CD8-positive, alpha-beta memory T cell (primary cell): ENCODE measurements around the gene CACNA1S. TPM values are rescaled to one million over a fixed set of nuclear protein-coding genes. Genes with fewer than 3 reads are reported as not detected.

Experiments
- CTCF ChIA-PET: fragments of 350-600 bp; sonication (Branson Sonifier 250); formaldehyde crosslinking; loops from one replicate; lab custom pipeline; 2021; ENCODE audit warnings: antibody characterized with exemption; lab: Charles Lee
- POLR2A ChIA-PET: fragments of 350-600 bp; sonication (Branson Sonifier 250); formaldehyde crosslinking; loops from one replicate; lab custom pipeline; 2021; ENCODE audit warnings: antibody characterized with exemption; lab: Charles Lee
- DNase-seq, 5 donors: peaks; one replicate each; pipeline versions ENCODE4 v3.0.0 to v3.0.0-alpha.2; 2020 to 2022; ENCODE audit warnings: mixed read lengths in 1 of 5
- H3K27ac ChIP-seq: one replicate; pipeline ENCODE4 v1.7.0; 2013; ENCODE audit warnings: low read depth, mild to moderate bottlenecking, low read length, moderate library complexity
- H3K27me3 ChIP-seq: 2 replicates; pipeline ENCODE4 v1.7.0; 2013; ENCODE audit warnings: low read length, mild to moderate bottlenecking; ENCODE audit not compliant: insufficient read depth, poor library complexity, severe bottlenecking
- H3K36me3 ChIP-seq: 2 replicates; pipeline ENCODE4 v1.7.0; 2013; ENCODE audit warnings: mild to moderate bottlenecking, low read length, moderate library complexity; ENCODE audit not compliant: insufficient read depth
- H3K4me1 ChIP-seq: 2 replicates; pipeline ENCODE4 v1.7.0; 2013; ENCODE audit warnings: mild to moderate bottlenecking, low read length, moderate library complexity; ENCODE audit not compliant: insufficient read depth
- H3K4me3 ChIP-seq: 2 replicates; pipeline ENCODE4 v1.7.0; 2013; ENCODE audit warnings: mild to moderate bottlenecking, low read length
- H3K9me3 ChIP-seq: 2 replicates; pipeline ENCODE4 v1.7.0; 2013; ENCODE audit warnings: mild to moderate bottlenecking, low read length
- H3K27ac Mint-ChIP-seq, 8 donors: one replicate each; pipeline ENCODE4 v1.8.0; 2020 to 2021; ENCODE audit warnings: mixed read lengths in 8 of 8, mild to moderate bottlenecking in 6 of 8, inconsistent platforms in 3 of 8, moderate library complexity in 3 of 8
- H3K27me3 Mint-ChIP-seq, 2 donors: one replicate each; pipeline ENCODE4 v1.8.0; 2020 to 2021; ENCODE audit warnings: mixed read lengths in 2 of 2, mild to moderate bottlenecking in 1 of 2, moderate library complexity in 1 of 2
- H3K36me3 Mint-ChIP-seq, 3 donors: one replicate each; pipeline ENCODE4 v1.8.0; 2020 to 2021; ENCODE audit warnings: mixed read lengths in 3 of 3, inconsistent platforms in 1 of 3, mild to moderate bottlenecking in 1 of 3
- H3K4me1 Mint-ChIP-seq, 3 donors: one replicate each; pipeline ENCODE4 v1.8.0; 2020 to 2021; ENCODE audit warnings: mixed read lengths in 3 of 3, inconsistent platforms in 1 of 3, mild to moderate bottlenecking in 1 of 3
- H3K4me3 Mint-ChIP-seq, 7 donors: one replicate each; pipeline ENCODE4 v1.8.0; 2020 to 2021; ENCODE audit warnings: mixed read lengths in 7 of 7, mild to moderate bottlenecking in 6 of 7, moderate library complexity in 4 of 7, inconsistent platforms in 2 of 7
- H3K9me3 Mint-ChIP-seq, 5 donors: one replicate each; pipeline ENCODE4 v1.8.0; 2020 to 2022; ENCODE audit warnings: mixed read lengths in 5 of 5, mild to moderate bottlenecking in 3 of 5, moderate library complexity in 2 of 5, inconsistent platforms in 1 of 5
- polyA plus RNA-seq: library from polyadenylated mRNA; unstranded; fragments of 300-500 nt; fragmentation: Illumina TruSeq; gene quantifications from one replicate; pipeline ENCODE4 v1.2.3, GENCODE V29; 2021
- total RNA-seq, 2 experiments: library from RNA; stranded (reverse); gene quantifications; one replicate each; pipeline ENCODE4 v1.2.3, GENCODE V29; 2021

Gene CACNA1S
- total and polyA plus RNA-seq, 3 experiments from 2014 or later: not detected

GRCh38 chr1:201127755-201128455 is 15.7 kb upstream of the CACNA1S start:
- no peak overlapping the region for H3K4me3 ChIP-seq
- peak in 1 of 5 donors; percentile 30 for DNase-seq
- no peaks in the 10 kb centered on the region for H3K4me1 ChIP-seq
- Mint-ChIP-seq H3K36me3 (no peaks in the 10 kb centered on the region), H3K27ac (no peak overlapping the region), H3K9me3 (no peaks in the 10 kb centered on the region), H3K4me1 (no peaks in the 10 kb centered on the region), H3K27me3 (peaks cover 6 to 42% of the 10 kb centered on the region in 2 donors), H3K4me3 (no peak overlapping the region)
- peaks cover 15% of the 10 kb centered on the region for H3K27me3 ChIP-seq
- ChIA-PET CTCF (no interaction called here), POLR2A (no interaction called here)
- no peaks in the 10 kb centered on the region for H3K9me3 ChIP-seq
- H3K36me3 ChIP-seq: no peaks in the 10 kb centered on the region
- no peak overlapping the region for H3K27ac ChIP-seq

DNA sequence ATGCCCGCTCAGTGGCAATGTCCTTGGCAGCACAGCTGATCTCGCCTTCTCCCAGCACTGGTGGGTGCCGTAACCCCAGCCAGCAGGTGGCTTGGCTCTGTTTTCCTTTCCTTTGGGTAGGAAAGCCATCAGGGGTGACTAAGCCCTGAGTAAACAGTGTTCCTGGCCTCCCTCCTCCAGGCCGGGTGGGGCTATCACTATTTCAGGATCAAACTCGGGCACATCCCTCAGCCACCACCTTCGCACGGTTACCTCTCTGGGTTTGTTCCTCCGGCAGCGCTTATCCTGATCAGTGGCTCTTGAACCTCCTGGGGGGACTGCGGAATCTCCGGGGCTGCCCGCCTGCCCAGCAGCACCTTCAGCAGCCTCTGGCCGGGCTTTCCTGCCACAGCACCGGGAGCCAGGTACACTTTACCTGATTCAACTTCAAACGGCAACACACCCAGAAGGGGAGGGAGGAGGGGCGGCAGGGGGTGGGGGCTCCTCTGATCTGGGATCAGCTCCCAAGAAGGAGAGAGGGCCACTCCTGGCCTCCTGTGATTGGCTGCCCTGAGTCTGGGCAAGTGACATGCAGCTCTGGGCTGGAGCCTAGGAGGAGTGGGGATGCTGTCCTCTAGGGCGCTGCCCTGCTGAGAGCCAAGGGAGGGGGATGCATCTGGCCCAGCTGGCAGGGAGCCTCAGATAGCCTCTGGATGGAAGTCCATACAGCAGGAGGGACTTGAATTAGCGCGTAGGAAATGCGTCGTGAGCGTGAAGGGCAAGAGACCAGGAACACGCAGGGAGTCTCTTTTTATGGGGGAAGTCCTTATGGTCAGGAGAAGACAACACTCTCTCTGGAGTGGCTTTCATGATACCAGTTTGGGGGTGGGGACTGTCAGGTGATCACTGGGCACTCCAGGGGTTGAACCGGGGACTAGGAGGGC is 14.9 kb upstream of the CACNA1S start, which contains the start of gene ASCL5:
ASCL5 (minus strand) TSS at position 353 of the 923 bp plus-strand sequence. CDS start 11,812 bp downstream, outside the sequence.
- Histone ChIP-seq H3K4me1 (no peaks in the 10 kb centered on the region), H3K27ac (no peak within 1 kb of the TSS), H3K4me3 (no peak within 1 kb of the TSS), H3K36me3 (no peaks in the 10 kb centered on the region), H3K27me3 (peaks cover 19% of the 10 kb centered on the region), H3K9me3 (no peaks in the 10 kb centered on the region)
- no peaks in the 10 kb centered on the region for H3K9me3 Mint-ChIP-seq
- H3K4me1 Mint-ChIP-seq: no peaks in the 10 kb centered on the region
- H3K27ac Mint-ChIP-seq: no peak within 1 kb of the TSS
- ChIA-PET CTCF (no interaction called here), POLR2A (no interaction called here)
- peaks cover 8 to 44% of the 10 kb centered on the region in 2 donors for H3K27me3 Mint-ChIP-seq
- peak in 1 of 5 donors; percentile 9 for DNase-seq
- H3K36me3 Mint-ChIP-seq: no peaks in the 10 kb centered on the region
- no peak within 1 kb of the TSS for H3K4me3 Mint-ChIP-seq

DNA sequence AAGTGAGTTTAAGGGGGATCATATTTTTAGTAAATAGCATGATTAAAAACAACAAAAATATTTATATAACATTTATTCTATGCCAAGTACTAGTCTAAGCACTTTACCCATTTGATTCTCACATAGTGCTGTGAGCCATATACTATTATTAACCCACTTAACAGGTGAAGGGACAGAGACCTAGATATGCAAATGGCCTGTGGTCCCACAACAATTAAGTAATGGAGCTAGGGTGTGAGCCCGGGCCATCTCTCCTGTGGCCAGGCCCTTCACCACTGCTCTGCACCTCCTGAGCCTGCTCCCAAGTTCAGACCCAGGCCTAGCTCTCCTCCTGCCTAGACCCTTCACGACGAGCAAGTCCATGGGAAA is 14.2 kb upstream of the CACNA1S start:
- ChIA-PET POLR2A (no interaction called here), CTCF (interaction anchor here (4.4 kb wide), 1 partner anchor 12 kb away, joined by 22 read pairs; no protein-coding TSS in a partner anchor)
- H3K9me3 Mint-ChIP-seq: no peaks in the 10 kb centered on the region

GRCh38 chr1:201125800-201126199 is 13.6 kb upstream of the CACNA1S start:
- no peak overlapping the region for H3K4me3 Mint-ChIP-seq
- no peak overlapping the region for H3K27ac Mint-ChIP-seq
- H3K9me3 Mint-ChIP-seq: no peaks in the 10 kb centered on the region
- H3K27me3 ChIP-seq: peaks cover 19% of the 10 kb centered on the region
- no peaks in the 10 kb centered on the region for H3K4me1 Mint-ChIP-seq
- no peaks in the 10 kb centered on the region for H3K9me3 ChIP-seq
- ChIA-PET POLR2A (no interaction called here), CTCF (interaction anchor here (4.4 kb wide), 1 partner anchor 11 kb away, joined by 22 read pairs; no protein-coding TSS in a partner anchor)
- H3K36me3 ChIP-seq: no peaks in the 10 kb centered on the region
- H3K27ac ChIP-seq: no peak overlapping the region
- no peak overlapping the region for H3K4me3 ChIP-seq
- no peaks in the 10 kb centered on the region for H3K4me1 ChIP-seq
- DNase-seq: no peak
- H3K36me3 Mint-ChIP-seq: no peaks in the 10 kb centered on the region
- peaks cover 8 to 47% of the 10 kb centered on the region in 2 donors for H3K27me3 Mint-ChIP-seq

More for the DNA sequence above, 14.2 kb upstream of the CACNA1S start:
- DNase-seq: peak in 1 of 5 donors; percentile 21
- H3K4me1 ChIP-seq: no peaks in the 10 kb centered on the region
- H3K27me3 ChIP-seq: peaks cover 19% of the 10 kb centered on the region
- no peak overlapping the region for H3K4me3 Mint-ChIP-seq
- H3K4me3 ChIP-seq: no peak overlapping the region
- no peak overlapping the region for H3K27ac ChIP-seq
- peaks cover 8 to 47% of the 10 kb centered on the region in 2 donors for H3K27me3 Mint-ChIP-seq
- H3K4me1 Mint-ChIP-seq: no peaks in the 10 kb centered on the region
- no peaks in the 10 kb centered on the region for H3K36me3 ChIP-seq
- no peaks in the 10 kb centered on the region for H3K9me3 ChIP-seq
- no peak overlapping the region for H3K27ac Mint-ChIP-seq
- no peaks in the 10 kb centered on the region for H3K36me3 Mint-ChIP-seq

GRCh38 chr1:201125019-201125418 is 12.8 kb upstream of the CACNA1S start:
- Histone ChIP-seq H3K27ac (no peak overlapping the region), H3K36me3 (no peaks in the 10 kb centered on the region), H3K4me1 (no peaks in the 10 kb centered on the region), H3K27me3 (peaks cover 19% of the 10 kb centered on the region), H3K9me3 (no peaks in the 10 kb centered on the region), H3K4me3 (no peak overlapping the region)
- H3K4me3 Mint-ChIP-seq: no peak overlapping the region
- POLR2A ChIA-PET: no interaction called here
- peaks cover 8 to 47% of the 10 kb centered on the region in 2 donors for H3K27me3 Mint-ChIP-seq
- DNase-seq: no peak
- CTCF ChIA-PET: interaction anchor here (4.4 kb wide), 1 partner anchor 10 kb away, joined by 22 read pairs; no protein-coding TSS in a partner anchor
- H3K27ac Mint-ChIP-seq: no peak overlapping the region
- H3K9me3 Mint-ChIP-seq: no peaks in the 10 kb centered on the region
- H3K4me1 Mint-ChIP-seq: peaks cover under 1 to 4% (median 4%) of the 10 kb centered on the region in 3 donors
- H3K36me3 Mint-ChIP-seq: no peaks in the 10 kb centered on the region

- H3K9me3 Mint-ChIP-seq: no peaks in the 10 kb centered on the region
- ChIA-PET CTCF (interaction anchor here (4.4 kb wide), 1 partner anchor 9 kb away, joined by 22 read pairs; no protein-coding TSS in a partner anchor), POLR2A (no interaction called here)
- H3K4me3 Mint-ChIP-seq: no peak overlapping the region
- Histone ChIP-seq H3K4me1 (peaks cover 5% of the 10 kb centered on the region), H3K27ac (no peak overlapping the region), H3K36me3 (no peaks in the 10 kb centered on the region), H3K4me3 (no peak overlapping the region), H3K9me3 (no peaks in the 10 kb centered on the region), H3K27me3 (peaks cover 19% of the 10 kb centered on the region)
- no peak overlapping the region for H3K27ac Mint-ChIP-seq
- peaks cover 4 to 15% (median 15%) of the 10 kb centered on the region in 3 donors for H3K4me1 Mint-ChIP-seq
- H3K36me3 Mint-ChIP-seq: no peaks in the 10 kb centered on the region
- no peak for DNase-seq
- H3K27me3 Mint-ChIP-seq: peaks cover 8 to 47% of the 10 kb centered on the region in 2 donors
These were observed 11.6 kb upstream of the CACNA1S start for GRCh38 chr1:201123866-201124265.

GRCh38 chr1:201122321-201122957 is 10.2 kb upstream of the CACNA1S start:
- H3K9me3 ChIP-seq: no peaks in the 10 kb centered on the region
- ChIA-PET POLR2A (no interaction called here), CTCF (interaction anchor here (4.4 kb wide), 1 partner anchor 8 kb away, joined by 22 read pairs; no protein-coding TSS in a partner anchor)
- H3K36me3 Mint-ChIP-seq: no peaks in the 10 kb centered on the region
- no peak overlapping the region for H3K27ac ChIP-seq
- H3K27ac Mint-ChIP-seq: no peak overlapping the region
- no peak overlapping the region for H3K4me3 ChIP-seq
- H3K36me3 ChIP-seq: no peaks in the 10 kb centered on the region
- H3K4me1 Mint-ChIP-seq: peaks cover 5 to 15% (median 15%) of the 10 kb centered on the region in 3 donors
- no peaks in the 10 kb centered on the region for H3K9me3 Mint-ChIP-seq
- H3K27me3 ChIP-seq: peaks cover 19% of the 10 kb centered on the region
- DNase-seq: no peak
- peaks cover 8 to 38% of the 10 kb centered on the region in 2 donors for H3K27me3 Mint-ChIP-seq
- peaks cover 5% of the 10 kb centered on the region for H3K4me1 ChIP-seq
- no peak overlapping the region for H3K4me3 Mint-ChIP-seq
